Endothelial cell of umbilical vein (primary cell): Measurements from ENCODE around the gene LBHD2. TPM values are rescaled to one million over a fixed set of nuclear protein-coding genes. Genes with fewer than 3 reads are reported as not detected.

Experiments used
- BruUV-seq: library from RNA; stranded (reverse); fragments of 400-500 nt; replicated peaks from 2 replicates; lab custom pipeline; 2021; lab: Mats Ljungman, UMichigan
- CTCF ChIA-PET: fragments of 300-600, 350-600 bp; sonication (Branson Sonifier 250); formaldehyde crosslinking; loops from one replicate; lab custom pipeline; 2021; ENCODE audit warnings: antibody characterized with exemption, inconsistent platforms; lab: Charles Lee
- POLR2A ChIA-PET: fragments of 300-600, 350-600 bp; sonication (Branson Sonifier 250); formaldehyde crosslinking; loops from one replicate; lab custom pipeline; 2021; ENCODE audit warnings: antibody characterized with exemption, inconsistent platforms; lab: Charles Lee
- DNase-seq: peaks from one replicate; pipeline ENCODE4 v3.0.0-alpha.2; 2011; ENCODE audit warnings: low read depth, low spot score
- FAIRE-seq: peaks from 2 replicates; lab custom pipeline; 2011; peaks lifted over from hg19 to GRCh38; lab: Jason Lieb, UNC
- H2AFZ ChIP-seq: 2 replicates; pipeline ENCODE4 v1.6.0; 2012; ENCODE audit warnings: low read depth, low read length, control low read depth, inconsistent platforms
- H3K27ac ChIP-seq: 2 replicates; pipeline ENCODE4 v1.5.1; 2011; ENCODE audit warnings: low read depth, mild to moderate bottlenecking, control low read depth, low read length, moderate library complexity; ENCODE audit not compliant: insufficient read depth
- H3K27me3 ChIP-seq, 2 experiments: 2 replicates each; pipeline versions ENCODE4 v1.6.0 to v1.6.1; 2011; ENCODE audit warnings: low read length in 2 of 2, mixed read lengths in 1 of 2; ENCODE audit not compliant: control insufficient read depth in 2 of 2, insufficient read depth in 2 of 2
- H3K36me3 ChIP-seq, 2 experiments: 2 replicates in 1 of 2; 3 replicates in 1 of 2; pipeline ENCODE4 v1.5.1; 2011; ENCODE audit warnings: low read length in 2 of 2, mild to moderate bottlenecking in 1 of 2, moderate library complexity in 1 of 2; ENCODE audit not compliant: control insufficient read depth in 2 of 2, insufficient read depth in 2 of 2; ENCODE audit errors: extremely low read depth in 1 of 2
- H3K4me1 ChIP-seq: 3 replicates; pipeline ENCODE4 v1.5.1; 2011; ENCODE audit warnings: mild to moderate bottlenecking, low read length; ENCODE audit not compliant: control insufficient read depth, insufficient read depth; ENCODE audit errors: extremely low read depth
- H3K4me2 ChIP-seq: 2 replicates; pipeline ENCODE4 v1.6.1; 2011; ENCODE audit warnings: low read length, control low read depth, mixed read lengths; ENCODE audit not compliant: insufficient read depth
- H3K4me3 ChIP-seq, 3 experiments: fragments of 200-600 bp in 1 of 3; sonication (generic), shearing (Covaris generic) in 1 of 3; replicated peaks in 1 of 3; 2 replicates each; pipeline ENCODE4 v1.5.1; 2011 to 2016; ENCODE audit warnings: control low read depth in 3 of 3, low read length in 3 of 3, mild to moderate bottlenecking in 2 of 3, inconsistent platforms in 1 of 3, low read depth in 1 of 3, moderate library complexity in 1 of 3; ENCODE audit not compliant: insufficient read depth in 1 of 3
- H3K79me2 ChIP-seq: 2 replicates; pipeline ENCODE4 v1.6.0; 2012; ENCODE audit warnings: low read length, inconsistent platforms; ENCODE audit not compliant: control insufficient read depth, insufficient read depth
- H3K9ac ChIP-seq: replicated peaks from 2 replicates; pipeline ENCODE3; 2011; ENCODE audit warnings: low read length, control low read depth; ENCODE audit not compliant: insufficient read depth; ENCODE audit errors: extremely low read depth
- H3K9me1 ChIP-seq: replicated peaks from 3 replicates; pipeline ENCODE4 v1.6.0; 2011; ENCODE audit warnings: mild to moderate bottlenecking, low read length; ENCODE audit not compliant: control insufficient read depth, insufficient read depth; ENCODE audit errors: extremely low read depth
- H3K9me3 ChIP-seq: replicated peaks from 2 replicates; pipeline ENCODE4 v1.5.1; 2012; ENCODE audit warnings: low read length, inconsistent platforms; ENCODE audit not compliant: control insufficient read depth, insufficient read depth
- H4K20me1 ChIP-seq: replicated peaks from 2 replicates; pipeline ENCODE3; 2011; ENCODE audit warnings: mild to moderate bottlenecking, low read length; ENCODE audit not compliant: control insufficient read depth, insufficient read depth; ENCODE audit errors: extremely low read depth
- CTCF ChIP-seq, 2 donors: IDR thresholded peaks; 1 replicate in 1 of 2; 2 replicates in 1 of 2; pipeline ENCODE4 v1.5.1; 2011; ENCODE audit warnings: low read length in 2 of 2, mild to moderate bottlenecking in 2 of 2, moderate library complexity in 2 of 2, control low read depth in 1 of 2, inconsistent platforms in 1 of 2, low read depth in 1 of 2; ENCODE audit not compliant: insufficient read depth in 1 of 2; ENCODE audit errors: extremely low read depth in 1 of 2
- EZH2 ChIP-seq: IDR thresholded peaks from 2 replicates; pipeline ENCODE4 v1.6.1; 2012; ENCODE audit warnings: borderline replicate concordance, low read depth, mild to moderate bottlenecking, moderate library complexity, low read length, inconsistent platforms; ENCODE audit not compliant: severe bottlenecking
- FOS ChIP-seq: IDR thresholded peaks from 2 replicates; pipeline ENCODE4 v1.6.1; 2011; ENCODE audit warnings: mild to moderate bottlenecking, low read length, moderate library complexity, borderline replicate concordance; ENCODE audit not compliant: insufficient read depth
- GATA2 ChIP-seq: IDR thresholded peaks from 2 replicates; pipeline ENCODE4 v1.7.0; 2011; ENCODE audit warnings: low read depth, mild to moderate bottlenecking, moderate library complexity, mixed read lengths, low read length; ENCODE audit not compliant: insufficient read length, insufficient read depth
- JUN ChIP-seq: IDR thresholded peaks from 2 replicates; pipeline ENCODE4 v1.6.1; 2011; ENCODE audit warnings: borderline replicate concordance, low read depth; ENCODE audit not compliant: insufficient read length, insufficient read depth
- MAX ChIP-seq: IDR thresholded peaks from 2 replicates; pipeline ENCODE4 v1.6.1; 2011; ENCODE audit not compliant: insufficient read depth, insufficient read length
- MYC ChIP-seq: IDR thresholded peaks from one replicate; pipeline ENCODE4 v1.6.1; 2011; ENCODE audit warnings: mild to moderate bottlenecking, low read depth, low read length
- POLR2A ChIP-seq: IDR thresholded peaks from 2 replicates; pipeline ENCODE4 v1.6.1; 2012; ENCODE audit warnings: low read depth, mild to moderate bottlenecking, control low read depth, low read length
- POLR2AphosphoS5 ChIP-seq: IDR thresholded peaks from 2 replicates; pipeline ENCODE4 v1.6.1; 2012; ENCODE audit warnings: low read depth, mild to moderate bottlenecking, control low read depth, low read length, moderate library complexity; ENCODE audit not compliant: insufficient read depth
- dilution Hi-C: fragments of 300-500 bp; cut with MboI; formaldehyde crosslinking; loops from one replicate; pipeline ENCODE4 v1.15.0; 2019; ENCODE audit warnings: low sequenced_read_pairs; ENCODE audit not compliant: extremely low pct_ligation_motif_present
- intact Hi-C: fragments of 100-400 bp; cut with micrococcal nuclease; formaldehyde crosslinking; loops from one replicate; pipeline ENCODE4 v1.10.0; 2022
- polyA plus RNA-seq, 4 experiments: library from polyadenylated mRNA; depleted of rRNA in 3 of 4; stranded (reverse) in 3 of 4; unstranded in 1 of 4; fragments of >200 nt; gene quantifications; 2 replicates each; pipeline versions ENCODE4 v1.2.1 to v1.2.3, GENCODE V29; 2011 to 2012; ENCODE audit warnings: missing spikeins in 1 of 4
- total RNA-seq: library from RNA; stranded (reverse); gene quantifications from 2 replicates; pipeline ENCODE4 v1.2.3, GENCODE V29; 2021

The LBHD2 gene
- total and polyA plus RNA-seq, 2 donors (not counting 3 experiments of a cell fraction or from before 2014, with no cell fraction given): not detected

GRCh38 chr14:103134919-103135318, 50.9 kb downstream of the LBHD2 start:
- CTCF ChIA-PET: interaction anchor here (0.9 to 13.7 kb wide), 4 partner anchors 11 to 31 kb away, joined by 3 to 219 read pairs (median 4); partner anchors contain the start of gene TNFAIP2
- POLR2A ChIA-PET: no interaction called here
- no peak for DNase-seq

More at GRCh38 chr14:103134919-103135318, 50.9 kb downstream of the LBHD2 start:
- BruUV-seq: no TSS peak
- intact Hi-C loops (no loop called here), dilution Hi-C loops (no loop called here)
- Histone ChIP-seq H2AFZ (no peak overlapping the region), H3K4me3 (no peak overlapping the region), H3K9me3 (no peaks in the 10 kb centered on the region), H3K27ac (no peak overlapping the region), H3K4me2 (no peak overlapping the region), H3K36me3 (peaks cover 0 to 26% of the 10 kb centered on the region in 2 experiments), H3K27me3 (peaks cover 7 to 10% of the 10 kb centered on the region in 2 experiments), H3K79me2 (no peaks in the 10 kb centered on the region), H4K20me1 (no peaks in the 10 kb centered on the region), H3K9me1 (no peaks in the 10 kb centered on the region), H3K9ac (no peak overlapping the region), H3K4me1 (peaks cover 6% of the 10 kb centered on the region)
- no peak for FAIRE-seq
- no peak for TF ChIP-seq CTCF (IDR thresholded peaks at IDR 0.05; ENCODE audit: extremely low read depth in 1 of 2, insufficient read depth in 1 of 2, low read depth in 1 of 2, low read length in 2 of 2)
- no peak for TF ChIP-seq MAX
- no peak for TF ChIP-seq FOS
- no peak for TF ChIP-seq GATA2
- TF ChIP-seq JUN: no peak
- no peak for TF ChIP-seq POLR2AphosphoS5
- TF ChIP-seq POLR2A: no peak
- no peak for TF ChIP-seq MYC
- TF ChIP-seq EZH2: no peak
